Measurements from ENCODE around the gene HEPACAM.

HEPACAM gene

GRCh38 chr11:124898263-124898680, 37.6 kb downstream of the HEPACAM start:
- DNase-seq = no peak

GRCh38 chr11:124897674-124898262, 38.1 kb downstream of the HEPACAM start, which contains the start of gene ROBO4:
Gene ROBO4, minus strand, starts transcription at chr11:124897865. Its CDS starts 70 bp downstream, at chr11:124897795.
- no peak for DNase-seq

GRCh38 chr11:124896821-124897391, 38.9 kb downstream of the HEPACAM start:
- DNase-seq = no peak

- DNase-seq = no peak
Measured at GRCh38 chr11:124896071-124896750, 39.6 kb downstream of the HEPACAM start.

- DNase-seq = no peak
Measured at GRCh38 chr11:124895471-124895971, 40.3 kb downstream of the HEPACAM start.

- DNase-seq = no peak
Measured at GRCh38 chr11:124894606-124895430, 41.0 kb downstream of the HEPACAM start.

- DNase-seq = no peak
Measured at GRCh38 chr11:124893781-124894401, 42.0 kb downstream of the HEPACAM start.

- DNase-seq = no peak
Measured at GRCh38 chr11:124892750-124893454, 42.9 kb downstream of the HEPACAM start.

GRCh38 chr11:124892146-124892545, 43.7 kb downstream of the HEPACAM start:
- DNase-seq = no peak

- no peak for DNase-seq
Measured at GRCh38 chr11:124891373-124891861, 44.4 kb downstream of the HEPACAM start.

GRCh38 chr11:124890683-124891372, 45.0 kb downstream of the HEPACAM start:
- no peak for DNase-seq

- DNase-seq = no peak
Measured at GRCh38 chr11:124890151-124890550, 45.7 kb downstream of the HEPACAM start.

GRCh38 chr11:124889191-124890091, 46.4 kb downstream of the HEPACAM start:
- no peak for DNase-seq

- DNase-seq = no peak
Measured at GRCh38 chr11:124887667-124888013, 48.2 kb downstream of the HEPACAM start.

- no peak for DNase-seq
Measured at GRCh38 chr11:124886978-124887666, 48.7 kb downstream of the HEPACAM start.

GRCh38 chr11:124886476-124886875, 49.4 kb downstream of the HEPACAM start:
- DNase-seq = no peak

GRCh38 chr11:124884869-124885479, 50.9 kb downstream of the HEPACAM start:
- DNase-seq = no peak

GRCh38 chr11:124884340-124884739, 51.5 kb downstream of the HEPACAM start:
- DNase-seq = no peak
